Kidney (tissue), 14 donors: ENCODE results near the gene SPACA4. TPM values are rescaled to one million over a fixed set of nuclear protein-coding genes. Genes with fewer than 3 reads are reported as not detected.

Source experiments
- DNase-seq, 5 donors: peaks; one replicate each; pipeline ENCODE4 v3.0.0-alpha.2; 2013 to 2020
- FAIRE-seq: peaks from 2 replicates; lab custom pipeline; 2012; peaks lifted over from hg19 to GRCh38; lab: Jason Lieb, UNC
- H3K27ac ChIP-seq, 2 donors: one replicate each; pipeline ENCODE4 v1.7.0; 2013; ENCODE audit warnings: low read depth in 2 of 2, low read length in 2 of 2, inconsistent platforms in 1 of 2
- H3K27me3 ChIP-seq: one replicate; pipeline ENCODE4 v1.7.1; 2013; ENCODE audit warnings: low read length, inconsistent platforms; ENCODE audit not compliant: control insufficient read depth, insufficient read depth
- H3K36me3 ChIP-seq, 3 donors: one replicate each; pipeline versions ENCODE4 v1.7.0 to v1.7.1; 2013; ENCODE audit warnings: low read length in 3 of 3, control low read depth in 1 of 3, inconsistent platforms in 1 of 3; ENCODE audit not compliant: insufficient read depth in 3 of 3, control insufficient read depth in 2 of 3
- H3K4me1 ChIP-seq, 3 donors: one replicate each; pipeline versions ENCODE4 v1.7.0 to v1.7.1; 2013; ENCODE audit warnings: low read length in 3 of 3, inconsistent platforms in 1 of 3, low read depth in 1 of 3; ENCODE audit not compliant: control insufficient read depth in 2 of 3, insufficient read depth in 2 of 3
- H3K4me3 ChIP-seq, 3 donors: one replicate each; pipeline versions ENCODE4 v1.7.0 to v1.8.1; 2013; ENCODE audit warnings: low read length in 3 of 3, control low read depth in 1 of 3, inconsistent platforms in 1 of 3
- H3K9ac ChIP-seq, 3 donors: one replicate each; pipeline versions ENCODE4 v1.7.0 to v1.7.1; 2013; ENCODE audit warnings: low read length in 3 of 3, control low read depth in 1 of 3, inconsistent platforms in 1 of 3
- H3K9me3 ChIP-seq, 3 donors: one replicate each; pipeline versions ENCODE4 v1.7.0 to v1.7.1; 2013; ENCODE audit warnings: low read length in 3 of 3, control low read depth in 1 of 3, inconsistent platforms in 1 of 3; ENCODE audit not compliant: control insufficient read depth in 2 of 3, insufficient read depth in 1 of 3
- intact Hi-C: fragments of 100-400 bp; cut with DNase I; formaldehyde crosslinking; loops from one replicate; pipeline ENCODE4 v1.11.1; 2022
- polyA plus RNA-seq: library from polyadenylated mRNA; stranded (reverse); fragments of 350-450 nt; fragmentation: Illumina TruSeq; extraction: RNeasy Lipid Tissue Mini Kit (QIAGEN cat#74804); gene quantifications from one replicate; pipeline ENCODE4 v1.2.3, GENCODE V29; 2014; ENCODE audit warnings: low read depth, low replicate concordance; ENCODE audit not compliant: insufficient read depth
- total RNA-seq: library from RNA; stranded (reverse); fragmentation: NEBNext Ultra II Directional; extraction: Animal tissue kit (Norgen Biotek cat#: 25700); gene quantifications from one replicate; pipeline ENCODE4 v1.2.1, GENCODE V29; 2021
- TF ChIP-seq, protein P1 (sequence below): IDR thresholded peaks from 3 replicates; pipeline ENCODE4 v1.5.1; 2012; ENCODE audit warnings: mild to moderate bottlenecking, moderate library complexity, borderline replicate concordance; ENCODE audit not compliant: insufficient read depth; ENCODE audit errors: extremely low read depth
- donor health status: control.
- donor health status: control.
- donor health status: control.
- donor health status: control.
- donor health status: control.
- donor health status: DM: yes; HTN: yes; CAD: no.
- donor health status: Normal renal cell carcinoma (clear cell type).

Gene SPACA4
- total and polyA plus RNA-seq, 2 donors from 2014 or later, result not detected

DNA sequence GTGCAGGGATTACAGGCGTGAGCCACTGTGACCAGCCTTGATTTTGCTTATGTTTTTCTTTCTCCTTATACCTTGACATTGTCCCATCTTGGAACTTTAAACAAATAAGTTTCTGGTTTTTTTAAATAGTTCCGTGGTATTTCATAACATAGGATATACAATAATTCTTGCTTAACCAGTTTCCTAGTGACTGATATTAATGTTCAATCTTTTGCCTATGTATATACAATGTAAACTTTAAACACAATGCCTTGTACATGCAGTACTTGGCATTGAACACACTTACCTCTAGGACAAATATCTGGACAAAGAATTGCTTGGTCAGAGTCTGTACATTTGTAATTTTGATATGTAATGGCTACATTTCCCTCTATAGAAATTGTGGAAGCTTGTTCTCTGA lies 24.4 kb upstream of the SPACA4 start:
- FAIRE-seq, result no peak
- no peaks in the 10 kb centered on the region for H3K9me3 ChIP-seq
- peaks cover 0 to 3% (median 0%) of the 10 kb centered on the region in 3 donors for H3K4me1 ChIP-seq
- H3K27ac ChIP-seq, result no peak overlapping the region
- no peak overlapping the region for H3K9ac ChIP-seq
- H3K4me3 ChIP-seq, result no peak overlapping the region
- no peaks in the 10 kb centered on the region for H3K27me3 ChIP-seq
- intact Hi-C loops, result loop anchor here (10.0 kb wide), 2 partner anchors 97 to 317 kb away; no protein-coding TSS in a partner anchor
- TF ChIP-seq, protein P1, sequence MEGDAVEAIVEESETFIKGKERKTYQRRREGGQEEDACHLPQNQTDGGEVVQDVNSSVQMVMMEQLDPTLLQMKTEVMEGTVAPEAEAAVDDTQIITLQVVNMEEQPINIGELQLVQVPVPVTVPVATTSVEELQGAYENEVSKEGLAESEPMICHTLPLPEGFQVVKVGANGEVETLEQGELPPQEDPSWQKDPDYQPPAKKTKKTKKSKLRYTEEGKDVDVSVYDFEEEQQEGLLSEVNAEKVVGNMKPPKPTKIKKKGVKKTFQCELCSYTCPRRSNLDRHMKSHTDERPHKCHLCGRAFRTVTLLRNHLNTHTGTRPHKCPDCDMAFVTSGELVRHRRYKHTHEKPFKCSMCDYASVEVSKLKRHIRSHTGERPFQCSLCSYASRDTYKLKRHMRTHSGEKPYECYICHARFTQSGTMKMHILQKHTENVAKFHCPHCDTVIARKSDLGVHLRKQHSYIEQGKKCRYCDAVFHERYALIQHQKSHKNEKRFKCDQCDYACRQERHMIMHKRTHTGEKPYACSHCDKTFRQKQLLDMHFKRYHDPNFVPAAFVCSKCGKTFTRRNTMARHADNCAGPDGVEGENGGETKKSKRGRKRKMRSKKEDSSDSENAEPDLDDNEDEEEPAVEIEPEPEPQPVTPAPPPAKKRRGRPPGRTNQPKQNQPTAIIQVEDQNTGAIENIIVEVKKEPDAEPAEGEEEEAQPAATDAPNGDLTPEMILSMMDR, result no peak
- DNase-seq, result no peak
- H3K36me3 ChIP-seq, result no peaks in the 10 kb centered on the region

DNA sequence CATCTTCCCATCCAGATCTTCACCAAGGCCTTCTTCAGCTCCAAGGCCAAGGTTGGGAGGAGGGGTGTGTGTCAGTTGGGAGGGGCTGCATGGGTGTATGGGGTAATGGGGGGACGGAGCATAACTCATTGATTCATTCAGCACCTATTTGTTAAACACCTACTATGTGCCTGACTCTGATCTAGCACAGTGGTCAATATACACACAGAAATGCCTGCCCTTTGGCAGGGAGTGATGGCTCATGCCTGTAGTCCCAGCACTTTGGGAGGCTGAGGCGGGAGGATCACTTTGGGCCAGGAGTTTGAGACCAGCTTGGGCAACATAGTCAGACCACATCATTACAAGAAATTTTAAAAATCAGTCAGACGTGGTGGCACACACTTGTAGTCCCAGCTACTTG lies 19.2 kb upstream of the SPACA4 start:
- no peak overlapping the region for H3K4me3 ChIP-seq
- H3K27ac ChIP-seq, result no peak overlapping the region
- H3K9me3 ChIP-seq, result no peaks in the 10 kb centered on the region
- H3K4me1 ChIP-seq, result peaks cover 0 to 5% (median 0%) of the 10 kb centered on the region in 3 donors
- intact Hi-C loops, result loop anchor here (10.0 kb wide), 2 partner anchors 103 to 323 kb away; no protein-coding TSS in a partner anchor
- H3K27me3 ChIP-seq, result no peaks in the 10 kb centered on the region
- TF ChIP-seq, protein P1, result no peak
- no peaks in the 10 kb centered on the region for H3K36me3 ChIP-seq
- DNase-seq (no peak), FAIRE-seq (no peak)
- no peak overlapping the region for H3K9ac ChIP-seq

GRCh38 chr19:48588670-48589401 lies 17.7 kb upstream of the SPACA4 start:
- Histone ChIP-seq H3K27ac (no peak overlapping the region), H3K4me1 (peaks cover 0 to 5% (median 0%) of the 10 kb centered on the region in 3 donors), H3K9ac (peak overlapping the region in 1 of 3 donors; percentile 58), H3K9me3 (no peaks in the 10 kb centered on the region), H3K36me3 (no peaks in the 10 kb centered on the region), H3K27me3 (no peaks in the 10 kb centered on the region), H3K4me3 (peak overlapping the region; percentile 36 to 54 (median 45))
- TF ChIP-seq, protein P1, result peak; percentile 78
- intact Hi-C loops, result loop anchor here (10.0 kb wide), 2 partner anchors 104 to 324 kb away; no protein-coding TSS in a partner anchor
- DNase-seq, result peak; percentile 90 to 96 (median 92)
- no peak for FAIRE-seq
